HS-27A (cell line): Measurements from ENCODE around the gene ALG11.
"Not testable (repeated sequence)": the region's sequence is repeated elsewhere in the genome, so short reads cannot be mapped to it uniquely, and the experiment has no call there.

ENCODE experiments used
- DNase-seq: peaks from one replicate; pipeline ENCODE4 v3.0.0-alpha.2; 2012; ENCODE audit warnings: low read depth, missing footprints

Gene ALG11

DNA sequence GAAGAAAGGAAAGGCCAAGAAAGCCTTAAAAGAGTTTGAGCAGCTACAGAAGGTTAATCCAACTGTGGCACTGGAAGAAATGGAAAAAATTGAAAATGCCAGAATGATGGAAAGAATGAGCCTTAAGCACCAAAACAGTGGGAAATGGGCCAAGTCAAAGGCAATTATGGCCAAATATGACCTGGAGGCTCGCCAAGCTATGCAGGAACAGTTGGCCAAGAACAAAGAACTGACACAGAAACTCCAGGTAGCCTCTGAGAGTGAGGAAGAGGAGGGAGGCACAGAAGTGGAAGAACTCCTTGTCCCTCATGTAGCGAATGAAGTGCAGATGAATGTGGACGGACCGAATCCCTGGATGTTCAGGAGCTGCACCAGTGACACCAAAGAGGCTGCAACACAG is 17.4 kb downstream of the ALG11 start:
- no peak for DNase-seq

DNA sequence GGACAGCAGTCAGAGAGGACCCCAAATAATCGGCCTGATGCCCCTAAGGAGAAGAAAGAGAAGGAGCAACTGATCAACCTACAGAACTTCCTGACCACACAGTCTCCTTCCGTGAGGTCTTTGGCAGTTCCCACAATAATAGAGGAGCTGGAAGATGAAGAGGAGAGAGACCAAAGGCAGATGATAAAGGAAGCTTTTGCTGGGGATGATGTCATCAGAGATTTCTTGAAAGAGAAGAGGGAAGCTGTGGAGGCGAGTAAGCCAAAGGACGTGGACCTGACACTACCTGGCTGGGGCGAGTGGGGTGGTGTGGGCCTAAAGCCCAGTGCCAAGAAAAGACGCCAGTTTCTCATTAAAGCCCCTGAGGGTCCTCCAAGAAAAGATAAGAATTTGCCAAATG is 18.2 kb downstream of the ALG11 start:
- DNase-seq: not testable (repeated sequence)

DNA sequence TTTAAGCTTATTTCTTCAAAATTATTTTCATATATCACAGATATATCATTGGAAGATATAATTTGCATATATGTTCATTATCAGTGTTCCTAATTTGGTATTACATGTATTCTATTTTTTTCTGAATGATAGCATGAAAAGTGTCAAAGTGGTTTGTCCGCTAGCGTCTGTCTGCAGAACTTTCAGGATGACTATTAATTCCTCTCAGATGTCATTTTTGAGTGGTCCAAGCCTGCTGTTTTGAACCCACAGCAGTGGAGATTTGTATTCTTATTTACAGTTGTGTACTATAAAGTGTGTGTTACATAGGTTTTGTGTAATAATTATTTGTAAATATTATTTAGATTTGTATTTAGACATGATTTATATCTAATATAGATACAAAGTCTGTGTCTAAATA is 20.8 kb downstream of the ALG11 start:
- DNase-seq: no peak

DNA sequence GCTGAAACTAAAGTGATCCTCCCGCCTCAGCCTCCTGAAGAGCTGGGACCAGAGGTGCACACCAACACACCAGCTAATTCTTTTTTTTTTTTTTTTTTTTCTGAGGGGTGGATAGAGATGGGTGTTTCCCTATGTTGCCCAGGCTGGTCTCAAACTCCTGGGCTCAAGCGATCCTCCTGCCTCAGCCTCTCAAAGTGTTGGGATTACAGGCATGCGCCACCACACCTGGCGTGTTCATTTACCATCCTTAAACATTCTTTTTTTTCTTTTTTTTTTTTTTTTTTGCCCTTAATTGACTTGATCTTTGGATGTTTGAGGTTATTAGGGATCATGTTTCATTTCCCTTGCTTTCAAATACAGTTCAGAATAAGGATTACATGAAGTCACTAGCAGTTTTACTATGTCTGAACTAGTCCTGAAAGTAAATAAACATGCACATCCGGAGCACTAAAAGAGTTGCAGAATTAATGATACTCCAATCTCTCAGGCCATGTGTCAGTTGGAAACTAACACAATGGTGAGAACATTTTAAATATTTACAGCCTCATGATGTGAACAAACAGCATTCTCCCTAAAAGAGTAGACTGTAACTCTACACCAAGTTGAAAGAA is 22.5 kb downstream of the ALG11 start:
- DNase-seq: no peak

DNA sequence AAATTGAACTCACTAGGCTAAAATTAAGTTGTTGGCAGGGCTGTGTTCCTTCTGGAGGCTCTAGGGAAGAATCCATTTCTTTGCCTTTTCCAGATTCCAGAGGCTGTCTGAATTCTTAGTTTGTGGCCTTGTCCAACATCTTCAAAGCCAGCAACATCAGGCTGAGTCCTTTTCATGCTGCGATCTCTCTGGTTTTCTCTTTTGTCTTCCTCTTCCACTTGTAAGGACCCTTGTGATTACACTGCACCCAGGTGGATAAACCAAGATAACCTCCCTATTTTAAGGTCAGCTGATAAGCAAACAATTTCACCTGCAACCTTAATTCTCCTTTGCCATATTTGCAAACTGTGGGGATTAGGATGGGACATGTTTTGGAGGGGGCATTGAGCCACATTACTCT is 23.8 kb downstream of the ALG11 start:
- no peak for DNase-seq

DNA sequence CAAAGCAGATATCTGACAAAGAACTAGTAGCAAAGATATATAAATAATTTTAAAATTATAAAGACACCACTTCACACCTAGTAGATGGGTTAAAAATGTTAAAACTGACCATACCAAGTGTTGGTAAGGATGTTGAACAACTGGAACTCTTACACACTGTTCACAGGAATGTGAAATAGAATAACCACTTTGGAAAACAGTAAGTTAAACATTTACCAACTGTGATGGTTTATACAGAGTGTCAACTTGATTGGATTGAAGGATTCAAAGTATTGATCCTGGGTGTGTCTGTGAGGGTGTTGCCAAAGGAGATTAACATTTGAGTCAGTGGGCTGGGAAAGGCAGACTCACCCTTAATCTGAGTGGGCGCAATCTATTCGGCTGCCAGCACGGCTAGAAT is 31.5 kb downstream of the ALG11 start:
- no peak for DNase-seq

DNA sequence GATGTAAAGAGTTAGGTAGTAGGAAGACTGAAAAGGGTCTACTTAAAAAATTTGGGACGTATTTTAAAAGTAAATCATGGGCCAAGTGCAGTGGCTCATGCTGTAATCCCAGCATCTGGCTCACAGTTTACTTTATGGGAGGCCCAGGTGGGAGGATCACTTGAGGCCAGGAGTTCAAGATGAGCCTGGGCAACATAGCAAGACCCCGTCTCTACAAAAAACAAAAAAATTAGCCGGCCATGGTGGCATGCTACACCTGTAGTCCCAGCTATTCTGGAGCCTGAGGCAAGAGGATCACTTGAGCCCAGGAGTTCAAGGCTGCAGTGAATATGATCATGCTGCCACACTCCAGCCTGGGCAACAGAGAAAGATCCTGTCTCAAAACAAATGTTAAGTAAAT is 35.3 kb downstream of the ALG11 start:
- DNase-seq: no peak

DNA sequence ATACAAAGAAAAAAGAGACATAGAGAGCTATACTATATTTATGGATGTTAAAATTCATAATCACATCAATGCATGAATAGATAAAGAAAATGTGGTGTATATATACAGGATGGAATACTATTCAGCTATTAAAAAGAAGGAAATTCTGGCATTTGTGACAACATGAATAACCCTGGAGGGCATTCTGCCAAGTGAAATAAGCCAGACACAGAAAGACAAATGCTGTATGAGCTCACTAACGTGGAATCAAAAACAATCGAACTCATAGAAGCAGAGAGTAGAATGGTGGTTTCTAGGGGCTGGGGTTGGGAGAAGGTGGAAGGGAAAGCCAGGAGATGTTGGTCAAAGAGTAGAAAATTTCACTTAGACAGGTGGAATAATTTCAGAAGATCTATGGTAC is 36.3 kb downstream of the ALG11 start:
- no peak for DNase-seq

DNA sequence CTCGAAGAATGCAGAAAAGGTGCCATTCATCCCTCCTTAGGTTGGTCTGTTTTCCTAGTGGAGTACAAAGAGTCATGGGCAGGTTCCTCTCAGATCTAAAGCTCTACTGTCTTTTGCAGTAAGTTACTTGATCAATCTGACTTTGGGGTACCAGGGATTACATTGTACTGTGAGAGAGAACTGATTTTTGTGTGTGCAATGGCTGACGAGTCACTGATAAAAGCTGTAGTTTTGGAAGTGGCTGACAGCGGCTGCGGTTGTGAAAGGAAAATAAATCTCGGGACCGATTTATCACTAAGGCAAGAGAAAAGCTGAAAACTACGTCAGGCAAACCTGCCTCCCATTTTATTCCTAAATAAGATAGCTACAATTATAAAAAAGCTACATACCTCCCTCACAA is 39.2 kb downstream of the ALG11 start:
- DNase-seq: no peak

DNA sequence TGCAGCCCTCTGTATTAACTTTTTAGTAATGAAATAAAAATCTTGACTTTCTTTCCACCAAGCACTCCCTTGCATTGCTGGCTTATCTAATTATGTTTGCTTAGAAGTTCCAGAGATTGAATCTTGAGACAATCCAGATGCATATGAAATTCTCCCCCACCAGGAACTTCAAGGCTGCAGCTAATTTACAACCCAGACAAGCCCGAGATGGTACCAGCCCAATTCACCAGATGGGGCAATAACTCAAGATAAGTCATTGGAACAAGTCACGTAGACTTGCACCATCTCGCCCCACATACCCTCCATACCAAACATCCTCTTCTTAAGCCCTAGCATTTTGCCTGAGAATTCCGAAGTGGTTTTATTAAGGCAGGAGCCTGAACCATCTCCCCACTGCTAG is 41.3 kb downstream of the ALG11 start:
- DNase-seq: no peak

DNA sequence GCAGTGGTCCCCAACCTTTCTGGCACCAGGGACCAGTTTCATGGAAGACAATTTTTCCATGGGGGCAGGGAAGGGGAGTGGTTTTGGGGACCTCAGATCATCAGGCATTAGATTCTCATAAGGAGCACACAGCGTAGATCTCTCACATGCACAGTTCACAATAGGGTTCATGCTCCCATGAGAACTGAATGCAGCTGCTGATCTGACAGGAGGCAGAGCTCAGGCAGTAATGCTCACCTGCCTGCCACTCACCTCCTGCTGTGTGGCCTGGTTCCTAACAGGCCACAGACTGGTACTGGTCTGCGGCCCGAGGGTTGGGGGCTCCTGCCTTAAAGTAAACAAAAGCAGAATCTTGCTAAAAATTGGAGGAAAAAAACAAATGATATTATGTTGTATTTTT is 48.9 kb downstream of the ALG11 start:
- not testable (repeated sequence) for DNase-seq

DNA sequence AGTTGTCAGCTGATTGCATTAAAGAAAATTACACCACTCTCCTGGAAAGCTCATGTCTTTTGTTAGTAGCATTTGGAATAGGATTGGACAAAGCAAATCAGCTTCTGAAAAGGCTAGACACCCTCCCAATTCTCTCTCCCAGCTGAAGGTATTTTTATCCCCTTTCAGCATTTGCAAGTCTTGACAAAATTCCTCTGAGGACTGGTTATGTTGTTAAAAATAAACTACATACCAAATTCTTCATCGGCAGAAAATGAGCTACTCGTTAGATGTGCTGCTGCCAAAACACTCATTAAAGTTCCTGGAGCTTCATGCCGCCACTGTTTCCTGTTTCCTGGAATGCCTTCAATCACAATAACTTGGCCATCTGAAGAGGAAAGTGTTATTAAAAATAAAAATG is 49.4 kb downstream of the ALG11 start:
- no peak for DNase-seq

DNA sequence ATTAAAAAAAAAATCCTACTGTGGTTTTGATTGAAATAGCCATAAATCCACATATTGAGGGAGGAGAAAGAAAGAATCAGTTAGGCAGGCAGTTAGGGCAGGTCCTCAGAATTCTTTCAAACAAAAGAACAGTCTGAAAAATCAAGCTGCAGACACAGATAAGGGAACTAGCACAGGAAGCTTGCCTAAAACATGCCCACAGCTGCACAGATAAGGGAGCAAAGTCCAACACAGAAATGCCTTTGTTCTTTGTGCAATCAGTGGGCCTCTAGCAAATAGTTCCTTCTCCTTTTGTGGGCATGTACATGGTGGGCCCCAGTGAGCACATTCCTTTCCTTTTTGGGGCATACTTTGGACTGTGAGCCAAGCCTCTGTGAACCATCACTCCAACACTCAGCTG is 55.0 kb downstream of the ALG11 start:
- no peak for DNase-seq

DNA sequence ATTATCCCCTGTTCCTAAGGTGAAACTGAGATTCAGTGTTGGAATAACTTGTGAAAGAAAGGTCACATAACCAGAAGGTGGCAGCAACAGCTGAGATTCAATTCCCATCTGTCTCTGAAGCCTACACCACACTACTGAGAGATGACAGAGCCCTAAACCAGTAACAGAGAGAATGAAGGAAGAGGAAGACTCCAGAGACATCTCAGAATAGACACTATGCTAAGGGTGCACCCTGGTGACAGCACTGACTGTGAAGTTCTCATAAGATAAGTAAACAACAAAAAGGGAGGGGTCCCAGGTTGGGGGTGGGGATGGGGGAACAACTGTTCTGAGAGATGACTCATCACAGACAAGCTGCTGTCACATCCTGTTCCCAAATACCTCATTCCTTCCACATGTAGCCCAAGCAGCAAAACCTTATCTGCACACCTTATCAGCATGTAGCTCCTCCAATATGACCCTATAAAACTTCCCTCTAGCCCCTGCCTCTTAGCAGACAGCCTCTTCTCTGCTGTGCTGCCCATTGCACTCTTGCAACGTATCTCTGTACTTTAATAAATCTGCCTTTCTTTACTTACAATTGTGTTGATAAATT is 58.8 kb downstream of the ALG11 start:
- no peak for DNase-seq
